ENCODE data around the gene VPS51.

Gene VPS51

DNA sequence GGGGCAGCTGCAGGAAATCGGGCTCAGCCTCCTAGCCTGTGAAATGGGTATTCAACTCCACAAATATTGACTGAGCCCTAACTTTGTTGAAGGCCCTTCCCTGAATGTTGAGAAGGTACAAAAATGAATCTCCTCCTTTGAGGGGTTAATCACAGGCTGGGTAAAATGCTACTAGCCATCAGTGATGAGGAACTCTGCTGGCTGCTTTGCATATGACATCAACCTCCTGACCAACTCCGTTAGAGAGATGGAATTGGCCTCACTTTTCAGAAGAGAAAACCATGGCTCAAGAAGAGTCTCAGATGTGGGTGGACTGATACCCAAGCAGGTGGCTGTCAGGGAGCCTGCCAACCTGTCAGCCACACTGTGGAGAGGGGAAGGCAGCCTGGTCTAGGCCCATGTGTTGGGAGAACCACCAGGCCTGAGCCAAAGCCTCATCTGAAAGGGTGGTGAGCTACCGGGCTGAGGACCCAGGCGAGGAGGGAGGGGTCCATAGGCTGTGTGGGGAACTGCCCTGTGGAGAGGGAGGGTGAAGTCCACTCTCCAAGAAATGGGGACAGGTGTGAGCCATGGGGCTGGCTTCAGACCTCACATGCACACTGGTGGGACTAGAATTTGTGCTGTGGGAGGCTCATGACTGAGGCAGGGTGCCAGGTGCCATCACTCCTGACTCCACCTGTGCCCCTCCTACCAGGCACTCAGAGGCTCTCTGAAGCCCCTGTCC, 23.9 kb upstream of the VPS51 start:
- DNase-seq (ENCODE audit: low read depth in 2 of 2): no peak

DNA sequence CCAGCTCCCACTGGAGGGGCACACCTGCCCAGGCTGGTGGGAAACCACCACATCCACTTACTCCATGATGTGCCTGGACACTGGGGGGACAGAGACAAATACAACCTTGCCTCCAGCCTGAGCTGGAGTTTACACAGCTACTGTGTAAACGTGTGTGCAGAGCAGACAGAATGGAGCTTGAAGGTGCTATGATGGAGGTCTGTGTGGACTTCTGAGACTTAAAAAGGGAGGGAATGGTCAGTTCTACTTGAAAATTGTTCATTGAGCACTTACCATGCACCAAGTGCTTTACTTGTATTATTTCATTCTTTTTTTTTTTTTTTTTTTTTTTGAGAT, 23.4 kb upstream of the VPS51 start:
- DNase-seq (ENCODE audit: low read depth in 2 of 2): no peak

DNA sequence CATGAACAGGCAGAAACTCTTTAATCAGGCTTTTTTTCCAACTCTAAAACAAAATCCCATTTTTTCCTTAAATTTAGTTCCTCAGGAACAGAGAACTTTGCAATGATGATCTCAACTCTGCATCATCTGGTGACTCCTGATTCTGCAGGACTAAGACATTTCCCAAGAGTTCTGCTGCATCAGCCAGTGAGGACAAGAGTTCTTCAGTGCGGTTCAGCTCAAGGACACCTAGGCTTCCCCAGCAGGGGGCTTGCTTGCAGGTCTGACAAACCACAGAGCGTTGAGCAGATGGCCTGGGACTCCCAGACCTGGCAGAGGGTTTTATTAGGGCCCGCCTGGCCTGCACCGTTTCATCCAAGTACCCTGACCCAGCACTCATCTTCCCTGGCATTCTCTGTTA, 18.6 kb upstream of the VPS51 start:
- no peak for DNase-seq (ENCODE audit: low read depth in 2 of 2)

DNA sequence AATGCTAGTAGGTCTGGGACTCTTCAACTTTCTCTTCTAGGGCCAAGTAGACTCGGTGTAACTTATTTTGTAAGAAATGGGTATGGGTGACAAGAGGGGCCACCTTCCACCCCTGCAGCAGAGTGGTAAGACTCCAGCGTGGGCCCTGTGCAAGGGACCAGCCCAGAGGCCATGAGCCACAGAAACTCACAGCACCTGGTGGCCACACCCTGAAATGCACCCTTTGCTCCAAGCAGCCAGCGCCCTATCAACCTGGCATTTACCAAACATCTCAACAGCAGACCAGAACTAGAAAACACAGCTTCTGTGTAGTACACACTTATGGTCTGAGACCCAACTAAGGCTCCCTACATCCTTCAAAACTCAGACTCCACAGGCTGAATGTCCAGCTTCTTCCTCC, 17.9 kb upstream of the VPS51 start:
- peak; percentile 23 to 45 for DNase-seq (ENCODE audit: low read depth in 2 of 2)

DNA sequence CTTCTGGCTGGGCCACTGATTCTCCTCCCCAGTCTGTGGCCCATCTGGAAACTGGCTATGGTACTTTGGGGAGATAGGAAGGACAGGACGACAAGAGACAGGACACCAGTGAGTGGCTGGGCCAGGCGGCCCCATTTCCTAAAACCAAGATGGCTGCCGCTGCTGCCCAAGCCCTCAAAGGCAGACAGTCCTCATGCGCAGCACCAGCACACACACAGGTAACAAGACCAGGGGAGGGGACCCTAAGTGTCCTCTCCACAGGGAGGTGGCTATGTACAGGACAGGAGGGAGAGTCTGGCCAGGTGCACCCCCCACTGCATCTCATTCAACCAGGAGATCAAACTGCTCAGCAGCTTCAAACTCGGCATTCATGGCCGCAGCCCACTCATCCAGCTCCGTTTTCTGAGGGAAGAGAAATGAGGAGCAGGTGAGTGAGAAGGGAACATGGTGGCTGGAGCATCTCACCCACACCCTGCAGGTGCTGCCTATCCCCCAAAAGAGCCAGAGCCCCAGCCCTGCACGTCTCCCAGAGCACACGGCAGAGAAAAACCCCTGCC, 17.1 kb upstream of the VPS51 start:
- no peak for DNase-seq (ENCODE audit: low read depth in 2 of 2)

DNA sequence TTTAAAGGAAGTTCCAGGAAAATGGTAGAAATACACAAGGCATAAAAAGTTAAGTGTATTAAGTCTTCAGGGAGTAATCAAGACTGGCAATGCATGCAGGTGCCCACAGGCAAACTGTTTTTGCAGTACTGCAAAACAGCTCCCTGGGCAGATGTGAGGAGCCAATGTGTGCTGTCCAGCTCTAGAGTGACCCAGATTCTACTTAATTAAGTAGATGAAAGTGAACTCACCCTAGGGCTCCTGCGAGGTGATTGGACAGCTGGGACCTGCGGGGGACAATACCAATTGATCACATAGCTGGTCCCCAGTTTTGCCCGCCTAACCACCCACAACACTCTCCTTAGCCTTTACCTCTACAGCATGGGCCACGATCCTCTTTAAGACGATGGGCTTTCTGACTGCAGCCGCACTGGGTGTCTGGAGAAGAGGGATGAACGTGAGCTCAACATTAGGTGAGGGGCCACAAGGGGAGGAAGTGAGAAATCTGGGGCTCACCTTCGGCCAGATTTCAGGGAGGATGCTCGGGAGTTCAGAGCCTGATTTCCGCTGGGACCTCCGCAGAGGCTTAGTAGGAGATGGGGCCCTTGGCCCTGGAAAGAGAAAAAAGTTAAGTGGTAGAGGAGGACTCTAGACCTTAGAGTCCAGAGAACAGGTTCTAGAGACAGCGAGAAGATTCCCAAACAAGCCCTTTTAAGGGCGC, 12.7 kb upstream of the VPS51 start:
- DNase-seq (ENCODE audit: low read depth in 2 of 2): no peak

DNA sequence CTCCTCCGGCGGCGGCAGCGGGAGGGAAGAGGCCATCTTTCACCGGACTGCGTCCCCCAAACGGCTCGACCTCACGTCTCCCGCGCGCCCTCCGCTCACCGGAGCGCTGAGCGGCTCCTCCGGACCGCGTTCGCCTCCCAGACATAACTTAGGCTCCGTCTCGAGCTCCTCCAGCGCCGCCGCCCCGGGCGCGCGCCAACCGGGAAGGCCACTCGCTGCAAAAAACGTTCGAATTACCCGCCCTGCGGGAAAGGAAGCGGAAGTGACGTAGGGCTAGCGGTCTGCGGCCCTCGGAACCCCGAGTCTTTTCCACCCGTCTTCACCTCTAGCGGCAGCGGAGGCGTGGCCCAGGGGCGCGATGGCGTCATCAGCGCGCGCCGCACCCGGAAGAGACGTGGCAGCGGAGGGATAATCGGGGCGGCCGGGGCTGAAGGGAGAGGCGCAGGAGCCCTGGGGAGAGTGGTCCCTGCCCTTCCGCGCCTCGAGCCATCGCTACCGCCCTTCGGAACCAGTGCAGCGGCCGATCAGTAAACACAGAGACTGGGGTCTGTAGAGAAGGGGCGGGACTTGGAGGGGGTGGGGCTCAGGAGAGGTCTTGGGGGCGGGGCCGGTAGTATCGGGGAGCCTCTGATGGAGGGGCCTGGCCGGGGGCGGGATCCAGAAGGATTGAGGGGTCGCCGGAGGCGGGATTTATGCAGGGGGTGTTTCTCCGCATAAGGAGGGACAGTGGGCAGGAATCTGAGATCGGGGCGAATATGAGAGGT, 12.0 kb upstream of the VPS51 start, which contains the start of the genes CDCA5 and ZFPL1:
CDCA5 (minus strand) TSS at position 207 of the 764 bp plus-strand sequence; CDS start at position 145, 62 bp downstream.
ZFPL1 (plus strand) TSS at position 389 of the 764 bp plus-strand sequence. CDS start 477 bp downstream, outside the sequence.
- DNase-seq (ENCODE audit: low read depth in 2 of 2): peak; percentile 91 to 94

DNA sequence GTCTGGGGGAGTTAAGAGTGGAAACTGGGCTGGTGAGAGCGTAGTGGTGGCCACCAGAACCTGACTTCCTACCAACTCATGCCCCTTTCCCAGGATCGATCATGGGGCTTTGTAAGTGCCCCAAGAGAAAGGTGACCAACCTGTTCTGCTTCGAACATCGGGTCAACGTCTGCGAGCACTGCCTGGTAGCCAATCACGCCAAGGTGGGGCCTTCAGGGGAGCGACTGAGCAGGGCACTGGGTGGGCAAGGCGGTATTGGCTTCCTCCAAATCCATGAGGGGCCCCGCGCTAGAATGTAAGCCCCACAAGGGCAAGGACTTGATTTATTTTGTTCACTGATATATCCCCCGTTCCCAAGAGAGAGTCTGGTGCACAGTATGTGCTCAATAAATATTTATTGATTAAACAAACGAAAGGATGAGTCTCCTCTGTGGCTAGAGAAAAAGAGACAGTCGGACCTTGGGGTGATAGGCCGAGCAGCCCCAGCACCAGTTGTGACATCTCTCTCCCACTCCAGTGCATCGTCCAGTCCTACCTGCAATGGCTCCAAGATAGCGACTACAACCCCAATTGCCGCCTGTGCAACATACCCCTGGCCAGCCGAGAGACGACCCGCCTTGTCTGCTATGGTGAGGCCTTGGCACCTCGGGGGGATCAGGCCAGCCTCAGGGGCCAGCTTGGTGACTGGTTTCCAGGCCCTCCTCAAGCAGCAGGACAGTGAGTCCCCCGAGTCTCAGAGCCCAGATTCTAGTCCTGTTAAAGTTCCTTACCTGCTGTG, 11.2 kb upstream of the VPS51 start:
- no peak for DNase-seq (ENCODE audit: low read depth in 2 of 2)

DNA sequence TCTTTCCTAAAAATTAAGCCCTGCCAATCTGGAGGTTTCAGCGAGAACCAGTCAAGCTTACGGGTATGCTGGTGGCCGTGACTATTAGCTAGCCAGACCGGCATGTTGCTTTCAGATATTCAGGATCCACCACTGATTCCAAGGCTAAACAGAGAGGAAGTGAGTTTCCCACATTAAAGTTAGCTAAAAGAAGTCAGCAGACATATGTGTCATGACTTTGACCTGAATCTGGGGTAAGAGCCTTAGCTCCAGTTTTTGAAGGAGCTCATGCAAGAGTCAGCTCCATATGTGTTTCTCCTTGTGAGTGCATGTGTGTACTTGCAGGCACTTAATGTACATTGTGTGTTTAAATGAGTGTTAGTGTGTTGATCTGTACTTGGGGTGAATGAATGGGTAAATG, 10.6 kb upstream of the VPS51 start:
- no peak for DNase-seq (ENCODE audit: low read depth in 2 of 2)

DNA sequence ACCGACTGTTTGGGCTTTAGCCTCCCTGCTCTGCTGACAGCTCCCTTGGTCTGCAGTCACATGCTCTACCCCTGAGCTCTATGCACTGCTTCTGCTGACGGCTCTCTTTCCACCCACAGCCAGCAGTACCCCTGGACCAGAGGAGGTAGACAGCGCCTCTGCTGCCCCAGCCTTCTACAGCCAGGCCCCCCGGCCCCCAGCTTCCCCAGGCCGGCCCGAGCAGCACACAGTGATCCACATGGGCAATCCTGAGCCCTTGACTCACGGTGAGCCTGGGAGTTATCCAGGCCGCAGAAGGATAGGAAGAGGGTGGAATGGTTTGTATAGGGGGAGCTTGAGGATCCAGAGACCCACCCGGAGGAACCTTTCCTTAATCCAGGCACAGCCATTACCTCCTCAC, 9.2 kb upstream of the VPS51 start:
- no peak for DNase-seq (ENCODE audit: low read depth in 2 of 2)

DNA sequence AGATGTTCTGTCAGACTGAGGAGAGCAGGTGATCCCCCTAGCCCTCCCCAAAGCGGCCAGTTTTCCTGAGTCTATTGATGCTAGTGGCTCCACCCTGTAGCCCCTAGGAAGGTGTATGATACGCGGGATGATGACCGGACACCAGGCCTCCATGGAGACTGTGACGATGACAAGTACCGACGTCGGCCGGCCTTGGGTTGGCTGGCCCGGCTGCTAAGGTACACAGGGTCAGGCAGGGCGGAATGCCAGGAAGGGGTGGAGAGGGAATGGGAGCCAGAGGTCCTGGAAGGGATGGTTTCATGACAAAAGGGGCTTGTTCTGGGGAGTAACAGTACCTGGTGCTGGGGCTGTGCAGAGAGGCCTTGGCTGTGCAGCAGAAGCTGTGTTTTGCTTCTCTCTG, 8.8 kb upstream of the VPS51 start:
- DNase-seq (ENCODE audit: low read depth in 2 of 2): no peak

DNA sequence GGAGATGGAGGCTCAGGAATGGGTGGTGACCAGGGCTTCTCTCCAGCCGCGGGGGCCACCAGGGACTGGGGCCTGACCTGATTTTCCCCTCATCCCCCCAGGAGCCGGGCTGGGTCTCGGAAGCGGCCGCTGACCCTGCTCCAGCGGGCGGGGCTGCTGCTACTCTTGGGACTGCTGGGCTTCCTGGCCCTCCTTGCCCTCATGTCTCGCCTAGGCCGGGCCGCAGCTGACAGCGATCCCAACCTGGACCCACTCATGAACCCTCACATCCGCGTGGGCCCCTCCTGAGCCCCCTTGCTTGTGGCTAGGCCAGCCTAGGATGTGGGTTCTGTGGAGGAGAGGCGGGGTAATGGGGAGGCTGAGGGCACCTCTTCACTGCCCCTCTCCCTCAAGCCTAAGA, 8.2 kb upstream of the VPS51 start:
- DNase-seq (ENCODE audit: low read depth in 2 of 2): no peak

DNA sequence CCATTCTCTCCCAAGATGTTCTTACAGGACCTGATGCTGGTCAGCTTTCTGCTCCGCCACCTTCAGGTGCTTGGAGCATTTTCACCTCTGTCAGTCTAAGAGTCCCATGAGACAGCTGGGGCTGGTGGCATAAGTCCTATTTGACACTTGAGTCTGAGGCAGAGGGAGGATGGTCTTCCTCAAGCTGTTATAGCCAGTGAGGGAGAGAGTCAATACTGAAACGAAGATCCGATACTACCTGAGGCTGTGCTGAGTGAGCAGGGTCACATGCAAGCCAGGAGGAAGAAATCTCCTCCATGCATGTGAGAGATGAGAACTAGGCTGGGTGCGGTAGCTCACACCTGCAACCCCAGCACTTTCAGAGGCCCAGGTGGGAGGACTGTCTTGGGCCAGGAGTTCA, 6.4 kb upstream of the VPS51 start:
- no peak for DNase-seq (ENCODE audit: low read depth in 2 of 2)

DNA sequence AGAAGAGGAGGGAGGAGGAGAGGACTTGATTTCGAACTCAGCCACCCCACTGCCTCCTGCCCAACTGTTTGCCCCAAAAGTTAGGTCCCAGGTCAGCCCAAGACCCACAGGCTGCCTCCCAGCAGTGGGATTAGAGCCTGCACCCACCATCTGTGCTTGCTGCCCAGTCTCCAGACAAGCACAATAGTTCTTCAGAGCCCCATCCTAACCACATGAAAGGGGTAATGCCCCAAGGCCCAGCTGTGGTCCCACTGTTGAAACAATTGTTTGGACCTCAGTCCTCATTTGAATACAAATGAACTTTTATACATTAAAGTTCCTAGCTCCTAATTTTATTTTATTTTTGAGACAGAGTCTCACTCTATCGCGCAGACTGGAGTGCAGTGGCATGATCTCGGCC, 5.4 kb upstream of the VPS51 start:
- DNase-seq (ENCODE audit: low read depth in 2 of 2): no peak

DNA sequence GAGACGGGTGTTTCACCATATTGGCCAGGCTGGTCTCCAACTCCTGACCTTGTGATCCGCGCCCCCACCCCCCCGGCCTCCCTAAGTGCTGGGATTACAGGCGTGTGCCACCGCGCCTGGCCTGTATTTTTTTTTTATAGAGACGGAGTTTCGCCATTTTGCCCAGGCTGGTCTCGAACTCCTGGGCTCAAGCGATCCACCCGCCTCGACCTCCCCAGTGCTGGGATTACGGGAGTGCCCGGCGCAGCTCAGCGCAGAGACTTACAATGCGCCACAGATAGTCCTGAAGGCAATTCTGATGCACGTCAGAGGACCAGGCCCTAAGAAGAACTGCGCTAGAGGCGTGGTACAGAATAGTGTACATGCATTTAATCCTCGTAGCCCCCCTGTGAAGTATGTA, 587 bp upstream of the VPS51 start:
- no peak for DNase-seq (ENCODE audit: low read depth in 2 of 2)

DNA sequence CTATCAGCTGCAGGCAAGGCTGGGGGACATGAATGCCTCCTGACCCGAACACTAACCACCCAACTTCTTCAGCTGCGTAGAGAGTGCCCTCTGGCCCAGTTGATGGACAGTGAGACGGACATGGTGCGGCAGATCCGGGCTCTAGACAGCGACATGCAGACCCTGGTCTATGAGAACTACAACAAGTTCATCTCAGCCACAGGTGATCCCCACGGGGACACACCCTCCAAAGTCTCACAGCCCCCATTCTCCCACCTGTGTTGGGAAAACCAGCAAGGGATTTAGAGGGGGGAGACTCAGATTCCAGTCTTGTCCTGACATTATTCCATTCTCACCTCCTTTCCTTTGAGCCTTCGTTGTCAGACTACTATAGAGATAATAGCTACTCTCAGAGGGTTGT, 912 bp downstream of the VPS51 start:
- no peak for DNase-seq (ENCODE audit: low read depth in 2 of 2)

DNA sequence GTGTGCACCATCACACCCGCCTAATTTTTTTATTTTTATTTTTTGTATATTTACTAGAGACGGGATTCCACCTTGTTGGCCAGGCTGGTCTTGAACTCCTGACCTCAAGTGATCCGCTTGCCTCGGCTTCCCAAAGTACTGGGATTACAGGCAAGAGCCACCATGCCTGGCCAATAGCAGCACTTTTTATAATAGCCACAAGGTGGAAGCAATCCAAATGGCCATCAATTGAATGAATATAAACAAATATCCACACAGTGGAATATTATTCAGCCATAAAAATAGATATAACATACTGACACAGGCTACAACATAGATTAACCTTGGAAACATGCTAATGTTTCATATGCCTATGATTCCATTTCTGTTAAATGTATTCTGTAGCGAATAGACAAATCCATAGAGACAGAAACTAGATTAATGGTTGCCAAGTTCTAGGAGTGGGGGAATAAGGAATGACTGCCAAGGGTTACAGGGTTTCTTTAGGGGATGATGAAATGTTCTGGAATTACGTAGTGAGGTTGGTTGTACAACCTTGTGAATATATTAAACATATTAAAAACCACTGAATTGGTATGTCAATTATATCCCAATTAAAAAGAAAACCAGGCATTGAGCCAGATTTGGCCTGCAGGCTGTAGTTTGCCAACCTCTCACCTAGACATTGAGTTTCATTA, 4.8 kb downstream of the VPS51 start:
- no peak for DNase-seq (ENCODE audit: low read depth in 2 of 2)

DNA sequence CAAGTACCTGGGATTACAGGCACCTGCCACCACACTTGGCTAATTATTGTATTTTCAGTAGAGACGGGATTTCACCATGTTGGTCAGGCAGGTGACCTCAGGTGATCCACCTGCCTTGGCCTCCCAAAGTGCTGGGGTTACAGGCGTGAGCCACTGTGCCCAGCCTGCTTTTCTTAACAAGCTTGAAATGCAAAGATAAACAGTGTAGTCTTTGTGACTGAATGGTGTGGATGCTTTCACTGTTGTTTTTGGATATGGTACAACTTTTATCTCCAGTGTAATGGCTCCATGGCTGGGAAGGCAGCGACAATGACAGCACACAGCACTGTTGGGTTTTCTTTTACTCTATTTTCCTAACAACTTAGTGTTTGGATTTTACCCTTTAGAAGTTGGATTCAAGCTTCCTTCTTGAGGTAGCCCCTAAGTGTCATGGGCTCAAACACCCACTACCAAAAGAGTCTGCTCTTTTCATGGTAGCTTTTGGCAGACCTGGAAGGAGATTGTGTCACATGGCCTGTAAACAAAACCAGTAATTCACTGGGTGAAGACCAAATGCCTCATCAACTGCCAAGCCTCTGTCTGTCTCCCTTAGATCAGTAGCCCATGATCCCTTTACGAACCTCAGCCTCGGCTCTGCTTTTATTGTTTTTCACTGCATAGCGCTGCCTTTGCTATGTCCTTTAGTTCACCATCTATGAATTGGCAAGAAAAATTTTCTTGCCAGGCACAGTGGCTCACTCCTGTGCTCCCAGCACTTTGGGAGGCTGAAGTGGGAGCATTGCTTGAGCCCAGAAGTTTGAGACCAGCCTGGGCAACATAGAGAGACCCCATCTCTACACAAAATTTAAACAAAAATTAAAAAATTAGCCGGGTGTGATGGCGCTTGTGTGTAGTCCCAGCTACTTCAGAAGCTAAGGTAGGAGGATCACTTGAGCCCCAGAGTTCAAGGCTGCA, 6.4 kb downstream of the VPS51 start:
- DNase-seq (ENCODE audit: low read depth in 2 of 2): no peak

DNA sequence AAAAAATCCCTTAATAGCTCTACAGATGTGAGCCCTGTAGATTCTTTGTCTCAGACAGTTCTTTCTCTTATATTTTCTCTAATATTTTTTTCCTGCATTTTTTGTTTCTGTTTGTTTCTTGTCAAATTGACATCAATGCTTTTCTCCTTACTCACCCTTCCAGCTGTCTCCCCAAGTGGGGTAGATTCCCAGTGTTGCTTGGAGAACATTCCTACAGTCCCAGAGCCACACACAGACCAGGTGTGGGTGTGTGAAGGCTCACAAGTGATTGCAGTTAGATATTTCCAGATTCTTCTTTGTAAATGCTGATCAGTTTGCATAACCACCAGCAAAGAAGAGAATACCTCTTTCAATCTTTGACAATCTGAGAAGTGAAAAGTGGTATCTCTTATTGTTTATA, 7.5 kb downstream of the VPS51 start:
- DNase-seq (ENCODE audit: low read depth in 2 of 2): no peak

DNA sequence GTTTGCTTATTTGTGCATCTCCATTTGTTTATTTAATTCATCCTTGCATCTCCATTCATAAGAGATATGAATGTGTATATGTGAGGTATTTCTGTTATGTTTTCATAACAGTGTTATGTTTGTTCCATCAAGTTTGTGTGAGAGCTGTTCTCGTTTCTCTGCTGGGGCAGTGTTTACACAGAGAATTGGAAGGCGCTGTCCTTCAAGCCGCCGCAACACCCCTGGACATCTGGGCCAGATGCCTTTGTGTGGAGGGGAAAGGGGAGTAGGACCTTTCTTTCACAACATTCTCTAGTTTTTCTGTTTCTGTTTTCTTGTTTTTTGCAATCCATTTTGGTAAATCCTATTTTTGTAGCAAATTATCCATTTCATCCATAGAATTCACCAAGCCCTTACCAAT, 8.6 kb downstream of the VPS51 start:
- DNase-seq (ENCODE audit: low read depth in 2 of 2): no peak
